GM11168 (cell line): ENCODE data around the gene UGT1A7.
"Not testable (repeated sequence)": the region's sequence is repeated elsewhere in the genome, so short reads cannot be mapped to it uniquely, and the experiment has no call there.

Experiments used
- in situ Hi-C: fragments of 300-500 bp; cut with MboI; formaldehyde crosslinking; loops from one replicate; pipeline ENCODE4 v1.12.0; 2022; ENCODE audit warnings: low sequenced_read_pairs; ENCODE audit not compliant: unreplicated experiment

UGT1A7 gene

GRCh38 chr2:233711312-233712008, 29.8 kb downstream of the UGT1A7 start:
- in situ Hi-C loops: loop anchor here (10.0 kb wide), 1 partner anchor 227 kb away; no protein-coding TSS in a partner anchor

- in situ Hi-C loops: loop anchor here (10.0 kb wide), 1 partner anchor 228 kb away; no protein-coding TSS in a partner anchor
Observed at GRCh38 chr2:233712611-233713261, 31.0 kb downstream of the UGT1A7 start, which contains the start of gene UGT1A5. Gene UGT1A5, plus strand, starts transcription at chr2:233712907. Its CDS starts 85 bp downstream, at chr2:233712992.

GRCh38 chr2:233713262-233713615, 31.5 kb downstream of the UGT1A7 start:
- in situ Hi-C loops: loop anchor here (10.0 kb wide), 1 partner anchor 228 kb away; no protein-coding TSS in a partner anchor

- in situ Hi-C loops: loop anchor here (10.0 kb wide), 1 partner anchor 229 kb away; no protein-coding TSS in a partner anchor
Observed at GRCh38 chr2:233714121-233714520, 32.4 kb downstream of the UGT1A7 start.

- in situ Hi-C loops: loop anchor here (10.0 kb wide), 1 partner anchor 234 kb away; no protein-coding TSS in a partner anchor
Observed at GRCh38 chr2:233718552-233718951, 36.9 kb downstream of the UGT1A7 start, which contains the start of gene UGT1A4. Gene UGT1A4, plus strand, starts transcription at chr2:233718736. Its CDS starts 85 bp downstream, at chr2:233718821.

- in situ Hi-C loops: no loop called here
Observed at GRCh38 chr2:233728723-233729301, 47.1 kb downstream of the UGT1A7 start, which contains the start of gene UGT1A3. Gene UGT1A3, plus strand, starts transcription at chr2:233729042. Its CDS starts 85 bp downstream, at chr2:233729127.

GRCh38 chr2:233736868-233737653, 55.4 kb downstream of the UGT1A7 start:
- in situ Hi-C loops: not testable (repeated sequence)

- in situ Hi-C loops: no loop called here
Observed at GRCh38 chr2:233740870-233741269, 59.2 kb downstream of the UGT1A7 start.

GRCh38 chr2:233743464-233744259, 62.0 kb downstream of the UGT1A7 start:
- in situ Hi-C loops: no loop called here

- in situ Hi-C loops: no loop called here
Observed at GRCh38 chr2:233745073-233745755, 63.5 kb downstream of the UGT1A7 start.

- in situ Hi-C loops: not testable (repeated sequence)
Observed at GRCh38 chr2:233745838-233746237, 64.1 kb downstream of the UGT1A7 start.

- in situ Hi-C loops: no loop called here
Observed at GRCh38 chr2:233746475-233747282, 65.0 kb downstream of the UGT1A7 start.

- in situ Hi-C loops: no loop called here
Observed at GRCh38 chr2:233747283-233747544, 65.5 kb downstream of the UGT1A7 start.

- in situ Hi-C loops: not testable (repeated sequence)
Observed at GRCh38 chr2:233750689-233751088, 69.0 kb downstream of the UGT1A7 start.

GRCh38 chr2:233751212-233752009, 69.7 kb downstream of the UGT1A7 start:
- in situ Hi-C loops: not testable (repeated sequence)

GRCh38 chr2:233754872-233755611, 73.3 kb downstream of the UGT1A7 start:
- in situ Hi-C loops: no loop called here
